ENCODE data around the gene KASH5. TPM values are rescaled to one million over a fixed set of nuclear protein-coding genes. Genes with fewer than 3 reads are reported as not detected.
"Not testable (repeated sequence)": the region's sequence is repeated elsewhere in the genome, so short reads cannot be mapped to it uniquely, and the experiment has no call there.

KASH5 gene
- total and polyA plus RNA-seq, 4 donors = 0.52 to 2.9 (median 1.5) TPM; not detected in 1

DNA sequence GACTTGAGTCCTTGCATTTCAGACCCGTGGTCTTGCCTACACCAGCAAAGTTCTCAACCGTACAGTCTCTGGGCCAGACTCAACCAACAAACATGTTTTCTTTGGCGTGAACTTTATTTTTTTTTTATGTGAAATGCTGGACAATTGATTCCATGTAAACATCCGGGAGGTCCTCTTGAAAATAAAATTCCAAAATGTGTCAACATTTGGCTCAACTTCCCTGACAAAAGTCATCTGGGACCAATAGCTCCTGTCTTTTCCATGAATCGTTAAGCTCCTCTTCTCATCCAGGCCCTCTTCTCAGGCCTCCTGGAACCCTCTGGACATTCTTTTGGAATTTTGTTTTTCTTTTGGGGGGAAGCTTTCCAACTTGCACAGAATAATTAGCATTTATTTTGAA is 67.7 kb downstream of the KASH5 start:
- H3K4me3 ChIP-seq = no peak overlapping the region
- H3K9ac ChIP-seq (ENCODE audit: insufficient read depth in 1 of 2, low read length in 2 of 2) = peak overlapping the region in 1 of 2 donors; percentile 74
- 76 to 81% methylated on average over 5 of the region's 5 CpGs for WGBS, 2 donors
- no peak for TF ChIP-seq CTCF (IDR thresholded peaks at IDR 0.05; ENCODE audit: control extremely low read depth, extremely low read depth)
- peaks cover 0 to 14% (median 1%) of the 10 kb centered on the region in 4 donors for H3K36me3 ChIP-seq (ENCODE audit: control insufficient read depth in 4 of 4, insufficient read depth in 4 of 4, low read length in 4 of 4)
- no peak overlapping the region for H3K27ac ChIP-seq (ENCODE audit: low read depth in 1 of 2, low read length in 1 of 2)
- no peaks in the 10 kb centered on the region for H3K27me3 ChIP-seq (ENCODE audit: control insufficient read depth in 3 of 3, insufficient read depth in 3 of 3, low read length in 2 of 3)
- ATAC-seq (ENCODE audit: insufficient read depth, low FRiP score) (no peak), DNase-seq (peak; percentile 54 to 95 (median 92))
- H3K9me3 ChIP-seq (ENCODE audit: control insufficient read depth in 4 of 4, insufficient read depth in 3 of 4, low read length in 3 of 4) = no peaks in the 10 kb centered on the region
- peaks cover 0 to 34% (median 5%) of the 10 kb centered on the region in 5 donors for H3K4me1 ChIP-seq (ENCODE audit: control insufficient read depth in 5 of 5, insufficient read depth in 5 of 5, low read length in 5 of 5)

DNA sequence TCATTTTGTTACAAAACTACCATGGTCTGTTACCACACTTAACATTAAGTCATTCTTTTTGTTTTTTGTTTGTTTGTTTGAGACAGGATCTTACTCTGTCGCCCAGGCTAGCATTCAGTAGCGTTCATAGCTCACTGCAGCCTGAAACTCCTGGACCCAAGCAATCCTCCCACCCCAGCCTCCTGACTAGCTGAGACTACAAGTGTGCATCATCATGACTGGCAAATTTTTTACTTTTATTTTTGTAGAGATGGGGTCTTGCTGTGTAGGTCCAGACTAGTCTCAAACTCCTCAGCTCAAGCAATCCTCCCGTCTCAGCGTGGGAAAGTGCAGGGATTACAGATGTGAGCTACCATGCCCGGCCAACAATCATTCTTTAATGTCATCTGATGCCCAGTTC is 68.3 kb downstream of the KASH5 start:
- H3K27ac ChIP-seq (ENCODE audit: low read depth in 1 of 2, low read length in 1 of 2) = peak overlapping the region; percentile 5 to 29
- TF ChIP-seq CTCF (IDR thresholded peaks at IDR 0.05; ENCODE audit: control extremely low read depth, extremely low read depth) = no peak
- WGBS, 2 donors = 86% methylated on average over 5 of the region's 5 CpGs
- peak overlapping the region in 1 of 2 donors; percentile 74 for H3K9ac ChIP-seq (ENCODE audit: insufficient read depth in 1 of 2, low read length in 2 of 2)
- H3K4me1 ChIP-seq (ENCODE audit: control insufficient read depth in 5 of 5, insufficient read depth in 5 of 5, low read length in 5 of 5) = peaks cover 0 to 32% (median 5%) of the 10 kb centered on the region in 5 donors
- no peaks in the 10 kb centered on the region for H3K9me3 ChIP-seq (ENCODE audit: control insufficient read depth in 4 of 4, insufficient read depth in 3 of 4, low read length in 3 of 4)
- H3K36me3 ChIP-seq (ENCODE audit: control insufficient read depth in 4 of 4, insufficient read depth in 4 of 4, low read length in 4 of 4) = peaks cover 0 to 16% (median 1%) of the 10 kb centered on the region in 4 donors
- ATAC-seq (ENCODE audit: insufficient read depth, low FRiP score) (no peak), DNase-seq (no peak)
- H3K4me3 ChIP-seq = no peak overlapping the region
- no peaks in the 10 kb centered on the region for H3K27me3 ChIP-seq (ENCODE audit: control insufficient read depth in 3 of 3, insufficient read depth in 3 of 3, low read length in 2 of 3)

GRCh38 chr19:49458567-49458903 is 70.5 kb downstream of the KASH5 start:
- no peak for TF ChIP-seq CTCF (IDR thresholded peaks at IDR 0.05; ENCODE audit: control extremely low read depth, extremely low read depth)
- H3K27ac ChIP-seq (ENCODE audit: low read depth in 1 of 2, low read length in 1 of 2) = peak overlapping the region in 1 of 2 donors; percentile 43
- ATAC-seq (ENCODE audit: insufficient read depth, low FRiP score) = no peak
- DNase-seq = no peak
- no peaks in the 10 kb centered on the region for H3K9me3 ChIP-seq (ENCODE audit: control insufficient read depth in 4 of 4, insufficient read depth in 3 of 4, low read length in 3 of 4)
- no peak overlapping the region for H3K4me3 ChIP-seq
- H3K4me1 ChIP-seq (ENCODE audit: control insufficient read depth in 5 of 5, insufficient read depth in 5 of 5, low read length in 5 of 5) = peaks cover 0 to 32% (median 5%) of the 10 kb centered on the region in 5 donors
- peaks cover 0 to 24% (median 1%) of the 10 kb centered on the region in 4 donors for H3K36me3 ChIP-seq (ENCODE audit: control insufficient read depth in 4 of 4, insufficient read depth in 4 of 4, low read length in 4 of 4)
- H3K9ac ChIP-seq (ENCODE audit: insufficient read depth in 1 of 2, low read length in 2 of 2) = peak overlapping the region in 1 of 2 donors; percentile 66
- no peaks in the 10 kb centered on the region for H3K27me3 ChIP-seq (ENCODE audit: control insufficient read depth in 3 of 3, insufficient read depth in 3 of 3, low read length in 2 of 3)
- 76 to 83% methylated on average over 5 of the region's 5 CpGs for WGBS, 2 donors

DNA sequence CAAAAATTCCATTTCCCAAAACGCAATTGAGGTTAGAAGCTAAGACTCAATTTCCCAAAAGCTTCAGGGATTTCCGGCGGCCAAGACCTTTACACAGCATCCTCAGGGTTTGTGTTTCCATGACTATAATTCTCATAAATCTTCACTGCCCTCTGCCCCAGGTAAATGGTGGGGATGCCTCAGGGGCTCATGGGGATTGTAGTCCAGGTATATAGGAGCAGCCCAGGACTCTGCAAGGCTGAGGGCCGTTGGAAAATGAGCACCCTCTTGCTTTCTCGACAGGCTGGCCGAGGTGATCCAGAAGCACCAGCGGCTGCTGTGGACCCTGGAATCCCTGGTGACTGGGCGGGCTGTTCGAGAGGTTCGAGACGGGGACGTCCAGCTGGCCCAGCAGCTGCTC is 71.3 kb downstream of the KASH5 start:
- DNase-seq = no peak
- Histone ChIP-seq H3K27me3 (ENCODE audit: control insufficient read depth in 3 of 3, insufficient read depth in 3 of 3, low read length in 2 of 3) (no peaks in the 10 kb centered on the region), H3K4me3 (no peak overlapping the region), H3K27ac (ENCODE audit: low read depth in 1 of 2, low read length in 1 of 2) (no peak overlapping the region), H3K9ac (ENCODE audit: insufficient read depth in 1 of 2, low read length in 2 of 2) (no peak overlapping the region), H3K9me3 (ENCODE audit: control insufficient read depth in 4 of 4, insufficient read depth in 3 of 4, low read length in 3 of 4) (no peaks in the 10 kb centered on the region), H3K4me1 (ENCODE audit: control insufficient read depth in 5 of 5, insufficient read depth in 5 of 5, low read length in 5 of 5) (peaks cover 0 to 25% (median 5%) of the 10 kb centered on the region in 5 donors), H3K36me3 (ENCODE audit: control insufficient read depth in 4 of 4, insufficient read depth in 4 of 4, low read length in 4 of 4) (peaks cover 0 to 31% (median 1%) of the 10 kb centered on the region in 4 donors)
- 91 to 95% methylated on average over 12 of the region's 12 CpGs for WGBS, 2 donors
- TF ChIP-seq CTCF (IDR thresholded peaks at IDR 0.05; ENCODE audit: control extremely low read depth, extremely low read depth) = no peak
- no peak for ATAC-seq (ENCODE audit: insufficient read depth, low FRiP score)

DNA sequence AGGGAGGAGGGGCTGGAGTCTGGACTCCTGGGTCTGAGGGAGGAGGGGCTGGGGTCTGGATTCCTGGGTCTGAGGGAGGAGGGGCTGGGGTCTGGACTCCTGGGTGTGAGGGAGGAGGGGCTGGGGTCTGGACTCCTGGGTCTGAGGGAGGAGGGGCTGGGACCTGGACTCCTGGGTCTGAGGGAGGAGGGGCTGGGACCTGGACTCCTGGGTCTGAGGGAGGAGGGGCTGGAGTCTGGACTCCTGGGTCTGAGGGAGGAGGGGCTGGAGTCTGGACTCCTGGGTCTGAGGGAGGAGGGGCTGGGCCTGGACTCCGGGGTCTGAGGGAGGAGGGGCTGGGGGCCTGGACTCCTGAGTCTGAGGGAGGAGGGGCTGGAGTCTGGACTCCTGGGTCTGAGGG is 73.1 kb downstream of the KASH5 start:
- not testable (repeated sequence) for H3K9ac ChIP-seq (ENCODE audit: insufficient read depth in 1 of 2, low read length in 2 of 2); DNase-seq; H3K9me3 ChIP-seq (ENCODE audit: control insufficient read depth in 4 of 4, insufficient read depth in 3 of 4, low read length in 3 of 4); ATAC-seq (ENCODE audit: insufficient read depth, low FRiP score); H3K27me3 ChIP-seq (ENCODE audit: control insufficient read depth in 3 of 3, insufficient read depth in 3 of 3, low read length in 2 of 3); H3K27ac ChIP-seq (ENCODE audit: low read depth in 1 of 2, low read length in 1 of 2); H3K4me3 ChIP-seq
- 0% methylated on average over 1 of the region's 1 CpG; no CpG with 5 or more reads in 1 of the 2 donors for WGBS, 2 donors
- peaks cover 0 to 17% (median 5%) of the 10 kb centered on the region in 5 donors for H3K4me1 ChIP-seq (ENCODE audit: control insufficient read depth in 5 of 5, insufficient read depth in 5 of 5, low read length in 5 of 5)
- H3K36me3 ChIP-seq (ENCODE audit: control insufficient read depth in 4 of 4, insufficient read depth in 4 of 4, low read length in 4 of 4) = peaks cover 0 to 40% (median 1%) of the 10 kb centered on the region in 4 donors

All from lung (tissue), 12 donors.